ENCODE data around the gene SUMO4.

Gene SUMO4

GRCh38 chr6:149371154-149371553 is 28.9 kb upstream of the SUMO4 start:
- DNase-seq (ENCODE audit: low spot score): no peak
- ChIA-PET CTCF (interaction anchor here (0.6 kb wide), 1 partner anchor 374 kb away, joined by 4 read pairs; no protein-coding TSS in a partner anchor), POLR2A (ENCODE audit: low non-redundant PET) (no interaction called here)
- H3K27ac ChIP-seq: no peak overlapping the region
- TF ChIP-seq CTCF (conservative IDR thresholded peaks at IDR 0.05; ENCODE audit: low read depth): no peak

- CTCF ChIA-PET: no interaction called here
Observed at GRCh38 chr6:149372062-149372461, 28.0 kb upstream of the SUMO4 start.

GRCh38 chr6:149373511-149373910 is 26.6 kb upstream of the SUMO4 start:
- ChIA-PET CTCF (interaction anchor here (0.6 kb wide), 1 partner anchor 125 kb away, joined by 3 read pairs; no protein-coding TSS in a partner anchor), POLR2A (ENCODE audit: low non-redundant PET) (no interaction called here)
- DNase-seq (ENCODE audit: low spot score): no peak
- H3K27ac ChIP-seq: no peak overlapping the region
- TF ChIP-seq CTCF (conservative IDR thresholded peaks at IDR 0.05; ENCODE audit: low read depth): no peak

More at GRCh38 chr6:149372062-149372461, 28.0 kb upstream of the SUMO4 start:
- TF ChIP-seq CTCF (conservative IDR thresholded peaks at IDR 0.05; ENCODE audit: low read depth): no peak
- H3K27ac ChIP-seq: no peak overlapping the region
- DNase-seq (ENCODE audit: low spot score): no peak
- POLR2A ChIA-PET (ENCODE audit: low non-redundant PET): no interaction called here

- ChIA-PET CTCF (no interaction called here), POLR2A (ENCODE audit: low non-redundant PET) (no interaction called here)
- DNase-seq (ENCODE audit: low spot score): no peak
- H3K27ac ChIP-seq: no peak overlapping the region
- no peak for TF ChIP-seq CTCF (conservative IDR thresholded peaks at IDR 0.05; ENCODE audit: low read depth)
Observed at GRCh38 chr6:149379977-149380376, 20.1 kb upstream of the SUMO4 start.

GRCh38 chr6:149380523-149380922 is 19.5 kb upstream of the SUMO4 start:
- no peak overlapping the region for H3K27ac ChIP-seq
- POLR2A ChIA-PET (ENCODE audit: low non-redundant PET): no interaction called here
- CTCF ChIA-PET: no interaction called here
- DNase-seq (ENCODE audit: low spot score): no peak
- TF ChIP-seq CTCF (conservative IDR thresholded peaks at IDR 0.05; ENCODE audit: low read depth): no peak

GRCh38 chr6:149383371-149383770 is 16.7 kb upstream of the SUMO4 start:
- TF ChIP-seq CTCF (conservative IDR thresholded peaks at IDR 0.05; ENCODE audit: low read depth): no peak

More at GRCh38 chr6:149383371-149383770, 16.7 kb upstream of the SUMO4 start:
- H3K27ac ChIP-seq: no peak overlapping the region
- no peak for DNase-seq (ENCODE audit: low spot score)
- CTCF ChIA-PET: interaction anchor here (0.6 kb wide), 1 partner anchor 11 kb away, joined by 3 read pairs; no protein-coding TSS in a partner anchor
- POLR2A ChIA-PET (ENCODE audit: low non-redundant PET): no interaction called here

Measured in RWPE1 (cell line).